ENCODE measurements around the gene HDGFL3.
"Not testable (repeated sequence)": the region's sequence is repeated elsewhere in the genome, so short reads cannot be mapped to it uniquely, and the experiment has no call there.

Gene HDGFL3

DNA sequence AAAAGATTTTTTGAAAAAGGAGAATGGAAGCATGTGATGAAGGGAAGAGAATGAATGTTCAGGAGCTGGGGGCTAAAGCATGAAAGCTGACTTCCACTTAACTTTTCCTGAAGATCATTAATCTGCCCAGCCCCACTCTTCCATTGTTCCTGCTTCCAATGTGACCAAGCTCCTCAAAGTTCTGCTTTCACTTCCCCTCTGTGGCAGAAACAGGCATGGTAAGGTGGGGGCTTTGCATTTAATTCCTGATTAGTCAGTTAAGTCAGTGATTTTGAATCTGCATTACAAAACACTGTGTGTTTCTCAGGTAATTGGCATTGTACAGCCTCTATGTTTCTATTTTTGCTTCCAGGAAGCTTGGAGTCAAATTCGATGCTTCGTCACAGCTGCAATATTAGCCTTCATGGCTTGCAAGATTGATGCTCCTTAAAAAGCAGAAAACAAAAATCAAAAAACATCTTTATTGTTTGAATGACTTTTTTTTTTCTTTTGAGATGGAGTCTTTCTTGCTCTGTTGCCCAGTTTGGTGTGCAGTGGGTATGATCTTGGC lies 107.5 kb downstream of the HDGFL3 start:
- DNase-seq (ENCODE audit: low spot score): no peak

DNA sequence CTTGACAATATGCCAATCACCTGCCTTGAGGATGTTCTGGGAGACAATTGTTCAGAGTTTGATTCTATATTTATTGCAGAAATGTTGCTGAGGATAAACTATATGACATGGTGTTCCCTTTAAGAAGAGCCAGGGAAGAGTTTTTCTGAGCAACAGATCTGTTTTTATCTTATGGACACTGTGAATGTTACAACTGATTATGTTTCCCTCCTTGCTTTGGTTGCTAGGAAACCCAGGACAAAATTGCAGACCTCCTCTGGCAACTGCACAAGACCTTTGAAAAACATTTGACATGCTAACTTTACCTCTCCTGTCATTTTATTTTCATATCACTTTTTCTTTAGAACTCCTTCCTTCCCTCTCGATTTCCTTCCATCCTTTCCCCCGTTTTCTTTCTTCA lies 108.3 kb downstream of the HDGFL3 start:
- DNase-seq (ENCODE audit: low spot score): no peak

DNA sequence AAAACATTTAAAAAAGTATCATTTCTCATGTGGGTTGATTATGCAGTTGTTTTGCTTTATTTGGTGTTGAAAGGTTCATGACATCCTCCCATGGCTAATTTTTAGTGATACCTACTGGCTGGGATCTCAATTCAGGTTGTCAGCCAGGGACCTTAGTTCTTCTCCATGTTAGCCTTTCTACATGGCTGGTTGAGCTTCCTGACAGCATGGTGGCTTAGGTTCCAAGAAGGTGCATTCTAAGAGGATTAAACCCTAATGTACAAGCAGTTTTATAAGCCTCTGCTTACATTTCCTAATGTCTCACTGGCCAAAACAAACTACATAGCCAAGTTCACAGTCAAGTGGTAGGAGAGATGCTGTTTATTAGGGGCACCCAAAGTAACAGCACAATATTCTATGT lies 109.5 kb downstream of the HDGFL3 start:
- no peak for DNase-seq (ENCODE audit: low spot score)

DNA sequence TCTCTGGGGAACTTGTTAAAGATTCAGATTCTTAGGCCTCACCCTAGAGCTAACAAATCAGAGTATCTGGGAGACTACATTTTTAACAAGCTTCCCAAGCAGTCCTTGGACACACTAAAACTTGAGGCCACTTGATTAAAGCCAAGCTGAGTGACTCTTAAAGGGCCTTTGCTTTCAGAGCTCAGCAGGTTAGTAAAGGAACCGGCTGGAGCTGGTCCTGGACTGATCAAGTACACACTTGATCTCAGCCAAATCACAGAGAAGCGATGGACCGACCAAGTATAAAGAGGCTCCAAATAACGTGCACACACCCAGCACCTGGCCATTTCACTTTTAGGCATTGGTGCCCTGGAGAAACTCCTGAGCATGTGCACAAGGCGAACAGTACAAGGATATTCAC lies 113.0 kb downstream of the HDGFL3 start:
- DNase-seq (ENCODE audit: low spot score): no peak

DNA sequence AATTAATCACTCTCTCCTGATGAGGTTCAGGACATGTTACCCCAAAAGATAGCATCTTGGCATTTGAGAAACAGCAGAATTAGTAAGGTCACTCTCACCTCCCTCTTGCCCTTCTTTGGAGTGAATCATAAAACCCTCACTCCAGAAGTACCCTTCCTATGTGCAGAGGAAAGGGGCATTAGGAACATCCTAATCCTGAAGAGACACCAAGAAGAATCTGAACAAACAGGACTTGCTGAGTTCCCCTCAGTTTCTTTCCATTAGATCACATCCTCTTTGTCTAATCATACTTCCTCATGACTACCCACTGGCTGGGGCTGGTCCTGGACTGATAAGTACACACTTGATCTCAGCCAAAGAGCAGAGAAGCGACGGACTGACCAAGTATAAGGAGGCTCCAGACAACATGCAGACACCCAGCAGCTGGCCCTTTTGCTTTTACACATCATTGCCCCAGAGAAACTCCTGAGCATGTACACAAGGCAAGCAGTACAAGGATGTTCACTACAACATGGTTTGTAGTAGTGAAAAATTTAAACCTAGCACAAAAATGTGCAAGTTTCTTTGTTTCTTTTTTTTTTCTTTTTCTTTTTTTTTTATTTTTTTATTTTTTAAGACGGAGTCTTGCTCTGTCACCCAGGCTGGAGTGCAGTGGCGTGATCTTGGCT lies 115.2 kb downstream of the HDGFL3 start:
- peak; percentile 73 for DNase-seq (ENCODE audit: low spot score)

DNA sequence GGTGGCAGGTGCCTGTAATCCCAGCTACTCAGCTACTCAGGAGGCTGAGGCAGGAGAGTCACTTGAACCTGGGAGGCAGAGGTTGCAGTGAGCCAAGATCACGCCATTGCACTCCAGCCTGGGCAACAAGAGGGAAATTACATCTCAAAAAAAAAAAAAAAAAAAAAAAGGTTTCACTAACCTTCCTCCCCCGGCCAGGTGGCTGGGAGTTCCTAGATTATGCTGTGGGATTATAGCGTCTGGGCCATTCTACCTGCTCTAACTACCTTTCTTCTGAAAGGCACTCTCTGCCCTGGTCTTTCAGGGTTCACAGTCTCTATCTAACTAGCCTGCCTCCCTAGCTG lies 115.7 kb downstream of the HDGFL3 start:
- DNase-seq (ENCODE audit: low spot score): not testable (repeated sequence)

DNA sequence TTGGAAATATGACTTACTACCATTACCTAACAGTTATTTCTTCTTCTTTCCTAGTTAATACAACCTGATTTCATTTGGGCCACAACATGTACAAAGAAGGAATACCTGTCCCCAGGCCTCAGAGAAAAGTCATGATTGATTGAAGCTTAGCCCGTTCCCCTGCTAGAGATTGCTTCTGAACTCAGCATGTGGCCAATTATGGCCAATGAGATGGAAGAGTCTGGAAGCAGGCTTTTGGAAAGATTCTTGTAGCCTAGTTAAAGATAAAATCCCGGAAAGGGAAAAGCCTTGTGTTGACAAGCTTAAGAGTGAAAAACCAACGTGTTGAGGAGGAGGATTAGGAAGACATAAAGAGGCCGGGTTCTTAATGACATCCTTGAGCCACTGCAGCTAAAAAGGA lies 117.2 kb downstream of the HDGFL3 start:
- no peak for DNase-seq (ENCODE audit: low spot score)

DNA sequence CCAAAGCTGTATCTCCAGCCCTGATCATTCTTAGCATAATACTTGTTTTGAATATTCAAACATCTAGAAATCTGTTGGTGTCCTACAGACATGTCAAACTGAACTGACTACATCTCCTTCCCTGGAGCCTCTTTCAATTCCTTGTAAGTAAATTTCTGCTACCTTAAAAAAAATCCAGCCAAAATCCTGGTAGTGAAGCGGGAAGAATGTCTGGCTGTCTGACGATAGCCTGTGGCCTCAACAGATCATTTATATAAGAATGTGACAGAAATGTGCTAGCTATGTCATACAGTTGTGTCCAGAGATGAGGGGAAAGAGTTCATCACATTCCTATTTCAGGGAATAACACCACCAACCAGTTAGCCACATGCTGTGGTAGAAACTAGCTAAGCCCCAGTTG lies 118.7 kb downstream of the HDGFL3 start:
- no peak for DNase-seq (ENCODE audit: low spot score)

DNA sequence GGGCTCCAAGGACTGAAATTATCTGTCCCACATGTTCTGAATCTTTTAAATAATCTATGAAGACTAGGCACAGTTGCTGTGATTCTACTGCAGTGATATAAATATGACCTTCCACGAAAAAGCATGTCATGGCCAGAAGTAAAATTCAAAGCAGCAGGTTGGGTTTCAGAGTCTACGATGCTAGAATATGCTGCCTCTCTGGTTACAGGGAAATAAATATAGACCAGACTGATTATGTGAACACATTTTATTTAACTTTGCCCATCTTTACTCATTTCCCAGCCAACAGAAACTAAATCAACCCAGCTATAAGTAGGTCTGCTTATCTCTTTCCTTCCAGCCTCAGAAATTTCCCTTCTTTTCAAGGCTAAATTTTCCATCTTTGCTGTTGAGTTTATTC lies 120.0 kb downstream of the HDGFL3 start:
- no peak for DNase-seq (ENCODE audit: low spot score)

DNA sequence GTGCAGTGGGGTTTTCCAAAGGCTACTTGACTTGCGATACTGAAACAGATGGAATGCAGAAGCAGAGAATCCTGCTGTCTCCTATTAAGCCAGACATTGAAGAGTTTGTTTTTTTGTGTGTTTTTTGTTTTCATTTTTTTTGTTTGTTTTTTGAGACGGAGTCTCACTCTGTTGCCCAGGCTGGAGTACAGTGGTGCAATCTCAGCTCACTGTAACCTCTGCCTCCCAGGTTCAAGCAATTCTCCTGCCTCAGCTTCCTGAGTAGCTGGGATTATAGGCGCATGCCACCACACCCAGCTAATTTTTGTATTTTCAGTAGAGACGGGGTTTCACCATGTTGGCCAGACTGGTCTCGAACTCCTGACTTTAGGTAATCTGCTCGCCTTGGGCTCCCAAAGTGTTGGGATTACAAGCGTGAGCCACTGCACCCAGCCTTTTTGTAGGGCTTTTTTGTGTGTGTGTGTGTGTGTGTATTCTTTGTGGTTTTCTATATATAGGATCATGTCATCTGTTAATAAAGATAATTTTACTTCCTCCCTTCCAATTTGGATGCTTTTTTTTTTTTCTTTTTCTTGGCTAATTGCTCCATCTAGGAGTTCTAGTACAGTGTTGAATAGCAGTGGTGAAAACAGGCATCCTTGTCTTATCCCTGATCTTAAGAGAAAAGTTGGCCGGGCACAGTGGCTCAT lies 121.6 kb downstream of the HDGFL3 start:
- DNase-seq (ENCODE audit: low spot score): not testable (repeated sequence)

DNA sequence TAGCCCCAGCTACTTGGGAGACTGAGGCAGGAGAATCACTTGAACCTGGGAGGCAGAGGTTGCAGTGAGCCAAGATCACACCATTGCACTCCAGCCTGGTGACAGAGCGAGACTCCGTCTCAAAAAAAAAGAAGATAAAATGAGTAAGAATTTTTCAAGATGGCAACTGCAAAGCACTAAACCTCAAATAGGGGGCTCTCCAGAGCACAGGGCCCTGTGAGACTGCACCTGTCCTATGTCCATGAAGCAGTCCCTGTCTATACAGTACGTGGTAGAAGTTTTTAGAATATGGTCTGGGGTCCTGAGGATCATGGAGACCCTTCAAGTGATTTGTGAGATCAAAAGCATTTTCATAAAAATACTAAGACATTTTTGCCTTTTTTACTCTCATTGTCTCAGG lies 122.2 kb downstream of the HDGFL3 start:
- DNase-seq (ENCODE audit: low spot score): not testable (repeated sequence)

DNA sequence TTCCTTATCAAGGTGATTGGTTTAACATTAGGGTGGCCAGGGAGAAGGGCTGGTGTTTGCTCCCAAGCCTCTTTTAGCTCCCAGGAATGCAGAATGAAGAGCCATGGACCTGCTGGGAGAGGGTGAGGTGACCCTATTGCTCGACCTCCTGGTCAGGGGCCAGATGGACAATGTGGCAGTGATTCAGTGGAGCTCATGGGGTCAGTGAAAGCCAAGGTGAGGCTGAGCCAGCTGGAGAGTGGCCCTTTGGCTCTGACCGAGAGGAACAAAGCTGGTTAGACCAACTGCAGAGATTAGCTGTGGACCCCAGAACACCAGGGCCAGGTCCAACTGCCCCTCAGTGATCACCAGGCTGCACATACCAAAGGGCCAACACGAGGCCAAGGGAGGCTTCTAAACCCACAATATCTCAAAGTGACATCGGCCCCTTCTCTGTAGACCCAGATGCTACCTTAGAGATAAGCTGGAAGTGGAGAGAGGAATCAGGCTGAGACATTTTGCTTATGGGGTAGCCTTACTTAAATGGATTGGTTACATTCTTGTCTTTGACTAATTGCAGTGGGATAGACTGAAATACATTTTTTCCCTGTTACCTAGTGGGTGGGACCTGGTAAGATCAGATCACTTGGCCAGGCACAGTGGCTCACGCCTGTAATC lies 124.8 kb downstream of the HDGFL3 start:
- DNase-seq (ENCODE audit: low spot score): no peak

DNA sequence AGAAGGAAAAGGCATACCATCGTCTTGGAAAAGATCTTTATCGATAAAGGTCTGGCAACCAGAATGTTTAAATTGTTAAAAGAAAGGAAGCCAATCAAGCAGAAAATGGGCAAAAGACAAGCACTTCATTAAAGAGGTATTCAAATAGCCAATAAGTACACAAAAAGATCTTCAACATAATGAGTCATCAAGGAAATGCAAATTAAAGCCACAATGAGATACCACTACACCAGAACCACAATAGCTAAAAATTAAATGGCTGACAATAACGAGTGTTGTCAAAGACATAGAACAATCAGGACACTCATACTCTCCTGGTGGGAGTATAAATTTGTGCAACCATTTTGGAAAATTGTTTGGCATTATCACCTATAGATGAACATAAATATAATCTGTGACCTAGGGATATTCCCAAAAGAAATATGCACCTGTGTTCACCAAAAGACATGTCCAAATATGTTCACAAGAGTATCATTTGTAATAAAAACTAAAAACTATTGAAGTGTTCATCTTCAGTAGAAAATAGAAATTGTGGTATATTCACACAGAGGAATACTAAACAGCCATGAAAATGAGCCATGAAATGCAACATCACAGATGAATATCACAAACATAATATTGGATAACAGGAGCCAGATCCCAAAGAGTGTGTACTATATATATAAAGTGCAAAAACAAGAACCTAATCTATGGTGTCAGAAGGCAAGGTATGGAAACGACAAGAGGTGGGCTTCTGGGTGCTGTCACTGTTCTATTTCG lies 126.2 kb downstream of the HDGFL3 start:
- no peak for DNase-seq (ENCODE audit: low spot score)

DNA sequence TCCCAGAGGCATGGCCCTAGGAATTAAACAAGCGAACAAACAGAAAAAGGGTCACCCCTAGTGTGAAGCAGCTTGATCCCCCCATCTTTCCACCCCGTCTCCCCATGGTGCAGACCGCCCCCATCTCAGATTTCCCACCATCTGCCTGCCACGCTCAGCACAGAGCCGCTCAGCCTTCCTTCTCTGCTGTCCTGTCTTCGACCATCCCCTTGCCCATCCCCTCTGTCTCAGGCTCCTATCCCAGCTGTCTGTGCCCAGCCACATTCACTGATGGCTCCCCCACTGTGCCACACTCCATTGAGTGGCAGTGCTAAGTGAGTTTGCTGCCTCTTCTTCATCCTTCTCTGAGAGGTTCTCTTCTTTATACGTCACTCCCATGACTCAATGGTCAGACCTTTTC lies 128.9 kb downstream of the HDGFL3 start:
- DNase-seq (ENCODE audit: low spot score): no peak

Data from kidney tubule cell (primary cell).